ENCODE results near the gene DNAH17.

GRCh38 chr17:78577296-78577695, at the start of gene DNAH17:
- TF ChIP-seq, protein P1, sequence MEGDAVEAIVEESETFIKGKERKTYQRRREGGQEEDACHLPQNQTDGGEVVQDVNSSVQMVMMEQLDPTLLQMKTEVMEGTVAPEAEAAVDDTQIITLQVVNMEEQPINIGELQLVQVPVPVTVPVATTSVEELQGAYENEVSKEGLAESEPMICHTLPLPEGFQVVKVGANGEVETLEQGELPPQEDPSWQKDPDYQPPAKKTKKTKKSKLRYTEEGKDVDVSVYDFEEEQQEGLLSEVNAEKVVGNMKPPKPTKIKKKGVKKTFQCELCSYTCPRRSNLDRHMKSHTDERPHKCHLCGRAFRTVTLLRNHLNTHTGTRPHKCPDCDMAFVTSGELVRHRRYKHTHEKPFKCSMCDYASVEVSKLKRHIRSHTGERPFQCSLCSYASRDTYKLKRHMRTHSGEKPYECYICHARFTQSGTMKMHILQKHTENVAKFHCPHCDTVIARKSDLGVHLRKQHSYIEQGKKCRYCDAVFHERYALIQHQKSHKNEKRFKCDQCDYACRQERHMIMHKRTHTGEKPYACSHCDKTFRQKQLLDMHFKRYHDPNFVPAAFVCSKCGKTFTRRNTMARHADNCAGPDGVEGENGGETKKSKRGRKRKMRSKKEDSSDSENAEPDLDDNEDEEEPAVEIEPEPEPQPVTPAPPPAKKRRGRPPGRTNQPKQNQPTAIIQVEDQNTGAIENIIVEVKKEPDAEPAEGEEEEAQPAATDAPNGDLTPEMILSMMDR (IDR thresholded peaks at IDR 0.05) = no peak
- no peak for TF ChIP-seq EZH2 (IDR thresholded peaks at IDR 0.05)
